Measurements from ENCODE around the gene TRIM2. TPM values are rescaled to one million over a fixed set of nuclear protein-coding genes. Genes with fewer than 3 reads are reported as not detected.

TRIM2 gene
- polyA plus RNA-seq, 3 donors: 0.50 to 0.96 (median 0.76) TPM

- Histone ChIP-seq H3K27me3 (ENCODE audit: control insufficient read depth in 2 of 2, insufficient read depth in 2 of 2, low read length in 2 of 2) (peaks cover 25 to 27% of the 10 kb centered on the region in 2 donors), H3K27ac (ENCODE audit: low read depth in 1 of 2, low read length in 2 of 2) (no peak overlapping the region), H3K4me3 (replicated peaks in 1 of 3; ENCODE audit: low read depth in 2 of 3, low read length in 3 of 3) (no peak overlapping the region), H3K4me1 (ENCODE audit: control insufficient read depth in 1 of 2, insufficient read depth in 2 of 2, low read length in 2 of 2) (peaks cover 0 to 3% of the 10 kb centered on the region in 2 donors), H4K20me1 (ENCODE audit: insufficient read depth, low read length) (no peaks in the 10 kb centered on the region), H3K36me3 (replicated peaks in 1 of 2; ENCODE audit: control insufficient read depth in 1 of 2, insufficient read depth in 2 of 2, low read length in 2 of 2) (no peaks in the 10 kb centered on the region), H3K9me3 (replicated peaks in 1 of 2; ENCODE audit: control insufficient read depth in 1 of 2, insufficient read depth in 1 of 2, low read length in 2 of 2) (peaks cover 0 to 9% of the 10 kb centered on the region in 2 donors), H3K9ac (ENCODE audit: insufficient read depth, low read length, poor library complexity, severe bottlenecking) (no peak overlapping the region), H2AFZ (ENCODE audit: insufficient read depth, low read depth, low read length, poor library complexity, severe bottlenecking) (no peak overlapping the region), H3K79me2 (ENCODE audit: insufficient read depth, low read length) (no peaks in the 10 kb centered on the region), H3K4me2 (replicated peaks; ENCODE audit: extremely low read depth, low read length, poor library complexity, severe bottlenecking) (no peak overlapping the region)
- Mint-ChIP-seq H3K9me3 (peaks cover 0 to 14% (median 11%) of the 10 kb centered on the region in 7 donors), H3K4me3 (no peak overlapping the region), H3K36me3 (no peaks in the 10 kb centered on the region), H3K4me1 (no peaks in the 10 kb centered on the region), H3K27me3 (ENCODE audit: low read depth in 3 of 3) (peaks cover 0 to 10% (median 3%) of the 10 kb centered on the region in 3 donors), H3K27ac (no peak overlapping the region)
- no CpG with 5 or more reads among the region's 2 CpGs for WGBS (ENCODE audit: insufficient coverage)
- intact Hi-C loops (cut with micrococcal nuclease): no loop called here
- TF ChIP-seq CTCF (IDR thresholded peaks at IDR 0.05): no peak
- DNase-seq: no peak
Measured at GRCh38 chr4:153261914-153262313, 57.7 kb downstream of the TRIM2 start.

GRCh38 chr4:153265306-153266047, 61.2 kb downstream of the TRIM2 start:
- intact Hi-C loops (cut with micrococcal nuclease): no loop called here
- no peaks in the 10 kb centered on the region for H3K36me3 Mint-ChIP-seq
- no peak for DNase-seq
- peaks cover 0 to 9% of the 10 kb centered on the region in 2 donors for H3K9me3 ChIP-seq (replicated peaks in 1 of 2; ENCODE audit: control insufficient read depth in 1 of 2, insufficient read depth in 1 of 2, low read length in 2 of 2)
- H3K4me3 Mint-ChIP-seq: no peak overlapping the region
- H3K27me3 Mint-ChIP-seq (ENCODE audit: low read depth in 3 of 3): peaks cover 0 to 6% (median 4%) of the 10 kb centered on the region in 3 donors
- H3K27ac ChIP-seq (ENCODE audit: low read depth in 1 of 2, low read length in 2 of 2): no peak overlapping the region
- no peak overlapping the region for H3K4me3 ChIP-seq (replicated peaks in 1 of 3; ENCODE audit: low read depth in 2 of 3, low read length in 3 of 3)
- H3K79me2 ChIP-seq (ENCODE audit: insufficient read depth, low read length): no peaks in the 10 kb centered on the region
- TF ChIP-seq CTCF (IDR thresholded peaks at IDR 0.05): no peak
- H3K27me3 ChIP-seq (ENCODE audit: control insufficient read depth in 2 of 2, insufficient read depth in 2 of 2, low read length in 2 of 2): no peaks in the 10 kb centered on the region
- H3K9me3 Mint-ChIP-seq: peaks cover 0 to 14% (median 11%) of the 10 kb centered on the region in 7 donors
- H3K4me1 Mint-ChIP-seq: peaks cover 3% of the 10 kb centered on the region
- no peaks in the 10 kb centered on the region for H3K4me1 ChIP-seq (ENCODE audit: control insufficient read depth in 1 of 2, insufficient read depth in 2 of 2, low read length in 2 of 2)
- H3K27ac Mint-ChIP-seq: no peak overlapping the region
- 100% methylated on average over 4 of the region's 9 CpGs for WGBS (ENCODE audit: insufficient coverage)
- H3K4me2 ChIP-seq (replicated peaks; ENCODE audit: extremely low read depth, low read length, poor library complexity, severe bottlenecking): no peak overlapping the region
- H3K9ac ChIP-seq (ENCODE audit: insufficient read depth, low read length, poor library complexity, severe bottlenecking): no peak overlapping the region
- no peaks in the 10 kb centered on the region for H4K20me1 ChIP-seq (ENCODE audit: insufficient read depth, low read length)
- no peaks in the 10 kb centered on the region for H3K36me3 ChIP-seq (replicated peaks in 1 of 2; ENCODE audit: control insufficient read depth in 1 of 2, insufficient read depth in 2 of 2, low read length in 2 of 2)
- H2AFZ ChIP-seq (ENCODE audit: insufficient read depth, low read depth, low read length, poor library complexity, severe bottlenecking): no peak overlapping the region

Measured in CD14-positive monocyte (primary cell).